K562 (cell line): ENCODE data around the gene CXCL16. TPM values are rescaled to one million over a fixed set of nuclear protein-coding genes. Genes with fewer than 3 reads are reported as not detected.

ENCODE experiments used
- ATAC-seq: fragments of 200-7000 bp; cut with Tn5 transposase; 3 replicates; pipeline ENCODE4 v1.9.1; 2020; ENCODE audit warnings: moderate library complexity
- BruUV-seq: library from RNA; stranded (reverse); fragments of 400-500 nt; replicated peaks from 2 replicates; lab custom pipeline; 2021; lab: Mats Ljungman, UMichigan
- CTCF ChIA-PET: fragments of 300-600 bp; formaldehyde crosslinking; extraction: SDS; loops from one replicate; lab custom pipeline; 2021; ENCODE audit warnings: low intra/inter-chr PET ratio; lab: Yijun Ruan, JAX
- POLR2A ChIA-PET: fragments of 300-600, 350-650 bp; sonication (Branson Sonifier 250); formaldehyde crosslinking; extraction: SDS; loops from one replicate; lab custom pipeline; 2021; ENCODE audit warnings: antibody characterized with exemption, inconsistent platforms; lab: Yijun Ruan, JAX
- DNase-seq, 4 experiments: peaks; one replicate each; pipeline versions ENCODE4 v3.0.0 to v3.0.0-alpha.2; 2011 to 2018; ENCODE audit warnings: low spot score in 3 of 4, mixed read lengths in 3 of 4; ENCODE audit errors: extremely low read depth in 1 of 4
- FAIRE-seq: peaks from 2 replicates; lab custom pipeline; 2011; peaks lifted over from hg19 to GRCh38; lab: Jason Lieb, UNC
- H2AFZ ChIP-seq: 2 replicates; pipeline ENCODE4 v1.6.0; 2011; ENCODE audit warnings: low read depth, low read length, control low read depth, inconsistent platforms
- H3K27ac ChIP-seq: fragments of 200-600 bp; 3 replicates; pipeline ENCODE4 v1.8.0; 2011; ENCODE audit warnings: low read depth, mild to moderate bottlenecking, control low read depth, inconsistent platforms, low read length, moderate library complexity, mixed read lengths; ENCODE audit errors: extremely low read depth
- H3K27me3 ChIP-seq, 2 experiments: fragments of 300-600 bp in 1 of 2; 2 replicates in 1 of 2; 3 replicates in 1 of 2; pipeline versions ENCODE4 v1.6.0 to v1.8.0; 2011; ENCODE audit warnings: inconsistent platforms in 2 of 2, low read length in 2 of 2, mild to moderate bottlenecking in 1 of 2, mixed read lengths in 1 of 2, moderate library complexity in 1 of 2; ENCODE audit not compliant: control insufficient read depth in 2 of 2, insufficient read depth in 2 of 2
- H3K36me3 ChIP-seq: fragments of 300-600 bp; 3 replicates; pipeline ENCODE4 v1.8.0; 2011; ENCODE audit warnings: mild to moderate bottlenecking, low read length, inconsistent platforms; ENCODE audit not compliant: control insufficient read depth, insufficient read depth
- H3K4me1 ChIP-seq, 2 experiments: fragments of 200-600 bp in 1 of 2; replicated peaks in 1 of 2; 2 replicates in 1 of 2; 3 replicates in 1 of 2; pipeline versions ENCODE4 v1.5.1 to v1.8.0; 2011; ENCODE audit warnings: inconsistent platforms in 2 of 2, low read length in 2 of 2, mild to moderate bottlenecking in 1 of 2, mixed read lengths in 1 of 2, moderate library complexity in 1 of 2; ENCODE audit not compliant: control insufficient read depth in 2 of 2, insufficient read depth in 2 of 2
- H3K4me2 ChIP-seq: 2 replicates; pipeline ENCODE4 v1.6.1; 2011; ENCODE audit warnings: low read length, control low read depth, inconsistent platforms, mixed read lengths; ENCODE audit not compliant: insufficient read depth
- H3K4me3 ChIP-seq: fragments of 200-600 bp; sonication (generic), shearing (Covaris generic); 2 replicates; pipeline ENCODE4 v1.5.1; 2016; ENCODE audit warnings: control low read depth, inconsistent platforms
- H3K79me2 ChIP-seq: fragments of 200-600 bp; 3 replicates; pipeline ENCODE4 v1.8.0; 2011; ENCODE audit warnings: low read length, inconsistent platforms; ENCODE audit not compliant: control insufficient read depth, insufficient read depth
- H3K9ac ChIP-seq, 2 experiments: 2 replicates each; pipeline versions ENCODE4 v1.6.0 to v1.6.1; 2011; ENCODE audit warnings: low read depth in 2 of 2, low read length in 2 of 2, control low read depth in 1 of 2, inconsistent platforms in 1 of 2, mild to moderate bottlenecking in 1 of 2, mixed read lengths in 1 of 2; ENCODE audit not compliant: insufficient read depth in 1 of 2
- H3K9me1 ChIP-seq: one replicate; pipeline ENCODE4 v1.6.0; 2011; ENCODE audit warnings: inconsistent platforms, mild to moderate bottlenecking, low read length, moderate library complexity; ENCODE audit not compliant: control insufficient read depth, insufficient read depth
- H3K9me3 ChIP-seq: replicated peaks from 2 replicates; pipeline ENCODE4 v1.5.1; 2011; ENCODE audit warnings: low read depth, low read length, inconsistent platforms; ENCODE audit not compliant: control insufficient read depth, insufficient read depth
- H4K20me1 ChIP-seq: replicated peaks from 2 replicates; pipeline ENCODE4 v1.6.1; 2011; ENCODE audit warnings: low read length, inconsistent platforms, mixed read lengths; ENCODE audit not compliant: control insufficient read depth, insufficient read depth
- BRCA1 ChIP-seq, 2 experiments: fragments of 450-650 bp in 1 of 2; sonication (generic) in 1 of 2; formaldehyde crosslinking in 1 of 2; IDR thresholded peaks; 2 replicates each; pipeline versions ENCODE4 v1.5.0 to v1.6.1; 2017 to 2020; ENCODE audit warnings: mild to moderate bottlenecking in 1 of 2, missing genetic modification reagents in 1 of 2
- HMGN3 ChIP-seq: IDR thresholded peaks from 2 replicates; pipeline ENCODE4 v1.6.1; 2011; ENCODE audit warnings: borderline replicate concordance, low read depth, mild to moderate bottlenecking, mixed read lengths, low read length; ENCODE audit not compliant: insufficient read length; ENCODE audit errors: extremely low read depth
- MXI1 ChIP-seq: IDR thresholded peaks from 2 replicates; pipeline ENCODE4 v1.6.1; 2011; ENCODE audit warnings: low read depth, mild to moderate bottlenecking, improper control_type of control experiment, low read length
- RBFOX2 ChIP-seq: fragments of 200-400 bp; formaldehyde crosslinking; IDR thresholded peaks from 2 replicates; pipeline ENCODE4 v1.6.1; 2017; ENCODE audit warnings: low read depth, mild to moderate bottlenecking, low read length, moderate library complexity
- SIN3A ChIP-seq, 2 experiments: fragments of 150-350 bp in 1 of 2; IDR thresholded peaks; 2 replicates each; pipeline ENCODE4 v1.6.1; 2011 to 2016; ENCODE audit warnings: borderline replicate concordance in 2 of 2, low read depth in 2 of 2, low read length in 2 of 2, mild to moderate bottlenecking in 2 of 2, moderate library complexity in 2 of 2; ENCODE audit not compliant: control insufficient read depth in 1 of 2
- SPI1 ChIP-seq: IDR thresholded peaks from 2 replicates; pipeline ENCODE4 v1.6.1; 2011; ENCODE audit warnings: low read depth, low read length, control low read depth, borderline replicate concordance
- ZBTB40 ChIP-seq, 2 experiments: fragments of 450-650 bp in 1 of 2; sonication (generic) in 1 of 2; formaldehyde crosslinking in 1 of 2; IDR thresholded peaks; 2 replicates each; pipeline versions ENCODE4 v1.7.1 to v1.9.0; 2016 to 2022; ENCODE audit warnings: inconsistent platforms in 1 of 2, mild to moderate bottlenecking in 1 of 2, missing genetic modification reagents in 1 of 2
- ZNF668 ChIP-seq: fragments of 250-450 bp; sonication (Bioruptor Pico); IDR thresholded peaks from 2 replicates; pipeline ENCODE4 v1.8.0; 2022; ENCODE audit warnings: mild to moderate bottlenecking, inconsistent platforms
- WGBS: fragments of 100-300 bp; shearing (Covaris generic); methylation state at CpG from one replicate; pipeline ENCODE4 v1.1.6; 2016; ENCODE audit warnings: low coverage, mixed read lengths; ENCODE audit not compliant: insufficient coverage; ENCODE audit errors: missing lambda C conversion rate; 5-methylcytosine and 5-hydroxymethylcytosine counted together
- in situ Hi-C: fragments of 300-500 bp; cut with MboI; formaldehyde crosslinking; loops from 4 replicates; pipeline ENCODE4 v1.15.0; 2018; ENCODE audit warnings: inconsistent platforms, mixed read lengths
- intact Hi-C: fragments of 100-400 bp; cut with micrococcal nuclease; formaldehyde crosslinking; loops from 2 replicates; pipeline ENCODE4 v1.14.2; 2022
- polyA plus RNA-seq, 8 experiments: library from polyadenylated mRNA; depleted of rRNA in 4 of 8; stranded (reverse) in 5 of 8; unstranded in 3 of 8; fragments of >200 nt; fragmentation: Nextera tagmentation in 2 of 8; fragmentation: Illumina TruSeq in 1 of 8; extraction: Ambion mirVana in 2 of 8; extraction: Trizol in 1 of 8; gene quantifications; 2 replicates each; pipeline versions ENCODE4 v1.2.1 to v1.2.3, GENCODE V29; 2011 to 2014; ENCODE audit warnings: inconsistent platforms in 1 of 8, missing spikeins in 1 of 8
- total RNA-seq, 7 experiments: library from RNA; depleted of rRNA in 6 of 7; stranded (reverse); fragments of >200 nt in 6 of 7; fragmentation: Illumina TruSeq in 2 of 7; extraction: Trizol in 2 of 7; gene quantifications; 2 replicates each; pipeline versions ENCODE4 v1.2.1 to v1.2.3, GENCODE V29; 2011 to 2021; ENCODE audit warnings: low replicate concordance in 1 of 7

The CXCL16 gene
- total and polyA plus RNA-seq, 9 of the 15 experiments (the other 6 are each of a cell fraction or from before 2014, with no cell fraction given) = 0.05 to 0.68 (median 0.22) TPM; not detected in 2

GRCh38 chr17:4710693-4711634 is 28.8 kb downstream of the CXCL16 start:
- Histone ChIP-seq H3K4me3 (peak overlapping the region; percentile 56), H3K4me2 (peak overlapping the region; percentile 57), H3K4me1 (peaks cover 3 to 21% of the 10 kb centered on the region in 2 experiments; a peak in 4 of 5 replicates), H3K27me3 (no peaks in the 10 kb centered on the region), H4K20me1 (0 out of 2 replicates have a peak, but pooled peaks cover 4% of the 10 kb centered on the region), H2AFZ (peak overlapping the region; percentile 72), H3K36me3 (no peaks in the 10 kb centered on the region)
- DNase-seq = peak in 1 of 4 experiments; percentile 26
- no peak for FAIRE-seq
- no peak for TF ChIP-seq MXI1
- peak; percentile 5 for TF ChIP-seq RBFOX2
- 0 out of 2 replicates have a peak, but pooled peaks have one; percentile 21 for TF ChIP-seq ZBTB40 (IDR thresholded peaks at IDR 0.05)
- no peak for TF ChIP-seq ZBTB40 (CRISPR knock-in tag; IDR thresholded peaks at IDR 0.05)
- no peak for TF ChIP-seq SIN3A (IDR thresholded peaks at IDR 0.05; ENCODE audit: borderline replicate concordance in 2 of 2, control insufficient read depth in 1 of 2, low read depth in 2 of 2, low read length in 2 of 2)
- peak; percentile 3 for TF ChIP-seq HMGN3
- no peak for TF ChIP-seq ZNF668
- TF ChIP-seq SPI1 = 0 out of 2 replicates have a peak, but pooled peaks have one; percentile 11
- no peak for TF ChIP-seq BRCA1 (IDR thresholded peaks at IDR 0.05)
- no peak for TF ChIP-seq BRCA1 (CRISPR knock-in tag; IDR thresholded peaks at IDR 0.05)
- TF ChIP-seq, all 486 proteins: peak for 4
- H3K79me2 ChIP-seq = no peaks in the 10 kb centered on the region
- TSS peak; percentile 19 for BruUV-seq
- no peak for ATAC-seq
- in situ Hi-C loops = loop anchor here (5.0 kb wide), 1 partner anchor 171 kb away; no protein-coding TSS in a partner anchor
- intact Hi-C loops = loop anchor here (1.0 to 2.0 kb wide), 3 partner anchors 20 to 178 kb away; partner anchors contain the start of gene MED11
- no peaks in the 10 kb centered on the region for H3K9me1 ChIP-seq
- no peaks in the 10 kb centered on the region for H3K9me3 ChIP-seq
- ChIA-PET CTCF (interaction anchor here (1.3 to 1.8 kb wide), 4 partner anchors 20 to 178 kb away, joined by 7 to 13 read pairs (median 11); partner anchors contain the start of genes GLTPD2 and MED11), POLR2A (interaction anchor here (0.6 to 1.2 kb wide), 2 partner anchors 79 to 363 kb away, joined by 3 to 4 read pairs; no protein-coding TSS in a partner anchor)
- peak overlapping the region; percentile 51 to 89; a peak in 3 of 4 replicates for H3K9ac ChIP-seq
- H3K27ac ChIP-seq = peak overlapping the region; percentile 50; the same call in 1 of the 3 replicates
- 18% methylated on average over 19 of the region's 57 CpGs for WGBS
